ENCODE measurements around the gene MARVELD1.

GRCh38 chr10:97766996-97767924, 53.7 kb downstream of the MARVELD1 start:
- TF ChIP-seq FOSL2 (IDR thresholded peaks at IDR 0.05): no peak
- no peak for TF ChIP-seq FOSL2 (CRISPR knock-in tag; IDR thresholded peaks at IDR 0.05)
- no peak for TF ChIP-seq POLR2A (IDR thresholded peaks at IDR 0.05; ENCODE audit: low read length)
- TF ChIP-seq REST (IDR thresholded peaks at IDR 0.05): no peak
- no peak for TF ChIP-seq ELK1 (IDR thresholded peaks at IDR 0.05; ENCODE audit: low read depth, low read length)
- TF ChIP-seq, protein P1, sequence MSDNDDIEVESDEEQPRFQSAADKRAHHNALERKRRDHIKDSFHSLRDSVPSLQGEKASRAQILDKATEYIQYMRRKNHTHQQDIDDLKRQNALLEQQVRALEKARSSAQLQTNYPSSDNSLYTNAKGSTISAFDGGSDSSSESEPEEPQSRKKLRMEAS (IDR thresholded peaks at IDR 0.05): no peak
- no peak for TF ChIP-seq CTCF (IDR thresholded peaks at IDR 0.05)
- no peak for TF ChIP-seq CEBPB (IDR thresholded peaks at IDR 0.05)
- TF ChIP-seq BHLHE40 (IDR thresholded peaks at IDR 0.05; ENCODE audit: low read depth, low read length): no peak
